Endothelial cell (in vitro differentiated cells): ENCODE results near the gene ACOXL. TPM values are rescaled to one million over a fixed set of nuclear protein-coding genes. Genes with fewer than 3 reads are reported as not detected.

ENCODE experiments used
- DNase-seq: peaks from one replicate; pipeline ENCODE4 v3.0.0; 2021; ENCODE audit warnings: low spot score
- H3K27ac Mint-ChIP-seq: one replicate; pipeline ENCODE4 v1.8.0; 2021; ENCODE audit warnings: mixed read lengths, inconsistent platforms; ENCODE audit not compliant: unreplicated experiment
- H3K27me3 Mint-ChIP-seq: one replicate; pipeline ENCODE4 v1.8.0; 2021; ENCODE audit warnings: mild to moderate bottlenecking, moderate library complexity, mixed read lengths, inconsistent platforms; ENCODE audit not compliant: unreplicated experiment
- H3K36me3 Mint-ChIP-seq: one replicate; pipeline ENCODE4 v1.8.0; 2021; ENCODE audit warnings: mild to moderate bottlenecking, low read depth, mixed read lengths, inconsistent platforms; ENCODE audit not compliant: unreplicated experiment
- H3K4me1 Mint-ChIP-seq: one replicate; pipeline ENCODE4 v1.8.0; 2021; ENCODE audit warnings: mild to moderate bottlenecking, mixed read lengths, inconsistent platforms; ENCODE audit not compliant: unreplicated experiment
- H3K4me3 Mint-ChIP-seq: one replicate; pipeline ENCODE4 v1.8.0; 2021; ENCODE audit warnings: mild to moderate bottlenecking, mixed read lengths, inconsistent platforms; ENCODE audit not compliant: unreplicated experiment
- H3K9me3 Mint-ChIP-seq: one replicate; pipeline ENCODE4 v1.8.0; 2021; ENCODE audit warnings: mixed read lengths, inconsistent platforms; ENCODE audit not compliant: unreplicated experiment
- total RNA-seq: library from RNA; stranded (reverse); fragmentation: NEBNext Ultra II Directional; extraction: Animal tissue kit (Norgen Biotek cat#: 25700); gene quantifications from one replicate; pipeline ENCODE4 v1.2.1, GENCODE V29; 2021; ENCODE audit not compliant: unreplicated experiment
- TF ChIP-seq, protein P1 (sequence below): fragments of 200-600 bp; sonication (generic); IDR thresholded peaks from one replicate; pipeline ENCODE4 v1.5.0; 2021; ENCODE audit warnings: antibody characterized with exemption; ENCODE audit not compliant: unreplicated experiment

ACOXL gene
- total RNA-seq, 1 donor from 2014 or later = 0.44 TPM

- TF ChIP-seq, protein P1, sequence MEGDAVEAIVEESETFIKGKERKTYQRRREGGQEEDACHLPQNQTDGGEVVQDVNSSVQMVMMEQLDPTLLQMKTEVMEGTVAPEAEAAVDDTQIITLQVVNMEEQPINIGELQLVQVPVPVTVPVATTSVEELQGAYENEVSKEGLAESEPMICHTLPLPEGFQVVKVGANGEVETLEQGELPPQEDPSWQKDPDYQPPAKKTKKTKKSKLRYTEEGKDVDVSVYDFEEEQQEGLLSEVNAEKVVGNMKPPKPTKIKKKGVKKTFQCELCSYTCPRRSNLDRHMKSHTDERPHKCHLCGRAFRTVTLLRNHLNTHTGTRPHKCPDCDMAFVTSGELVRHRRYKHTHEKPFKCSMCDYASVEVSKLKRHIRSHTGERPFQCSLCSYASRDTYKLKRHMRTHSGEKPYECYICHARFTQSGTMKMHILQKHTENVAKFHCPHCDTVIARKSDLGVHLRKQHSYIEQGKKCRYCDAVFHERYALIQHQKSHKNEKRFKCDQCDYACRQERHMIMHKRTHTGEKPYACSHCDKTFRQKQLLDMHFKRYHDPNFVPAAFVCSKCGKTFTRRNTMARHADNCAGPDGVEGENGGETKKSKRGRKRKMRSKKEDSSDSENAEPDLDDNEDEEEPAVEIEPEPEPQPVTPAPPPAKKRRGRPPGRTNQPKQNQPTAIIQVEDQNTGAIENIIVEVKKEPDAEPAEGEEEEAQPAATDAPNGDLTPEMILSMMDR = no peak
- H3K36me3 Mint-ChIP-seq = peaks cover 4% of the 10 kb centered on the region
- H3K4me3 Mint-ChIP-seq = no peak overlapping the region
- no peak overlapping the region for H3K27ac Mint-ChIP-seq
- peaks cover 6% of the 10 kb centered on the region for H3K4me1 Mint-ChIP-seq
- peaks cover 5% of the 10 kb centered on the region for H3K27me3 Mint-ChIP-seq
- H3K9me3 Mint-ChIP-seq = no peaks in the 10 kb centered on the region
- no peak for DNase-seq
Measured at GRCh38 chr2:110864176-110864575, 131.8 kb downstream of the ACOXL start.

DNA sequence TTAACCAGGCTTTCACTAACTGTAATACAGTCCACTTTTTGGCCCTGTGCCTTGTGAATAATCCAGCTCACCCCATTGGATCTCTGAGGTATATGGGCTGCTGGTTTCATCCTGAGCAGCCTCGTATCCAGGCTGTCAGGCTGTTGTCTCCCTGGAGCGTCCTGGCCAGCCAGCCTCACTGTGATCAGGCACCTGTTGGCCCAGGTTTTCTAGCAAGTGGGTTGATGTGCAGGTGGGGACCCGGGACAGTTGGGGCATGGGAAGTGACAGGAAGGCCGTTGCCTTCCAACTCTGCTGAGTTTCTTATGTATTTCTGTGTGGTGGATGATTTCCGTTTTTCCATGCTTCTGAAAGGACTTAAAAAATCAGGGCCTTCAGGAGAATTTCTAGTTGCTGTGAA lies 132.4 kb downstream of the ACOXL start:
- Mint-ChIP-seq H3K4me3 (no peak overlapping the region), H3K4me1 (peaks cover 3% of the 10 kb centered on the region), H3K27ac (no peak overlapping the region), H3K9me3 (no peaks in the 10 kb centered on the region), H3K36me3 (peaks cover 4% of the 10 kb centered on the region), H3K27me3 (peaks cover 5% of the 10 kb centered on the region)
- DNase-seq = no peak
- TF ChIP-seq, protein P1 = no peak

- Mint-ChIP-seq H3K4me1 (peaks cover 3% of the 10 kb centered on the region), H3K9me3 (no peaks in the 10 kb centered on the region), H3K4me3 (no peak overlapping the region), H3K27ac (no peak overlapping the region), H3K27me3 (peaks cover 2% of the 10 kb centered on the region), H3K36me3 (peaks cover 4% of the 10 kb centered on the region)
- no peak for DNase-seq
- TF ChIP-seq, protein P1 = no peak
Measured at GRCh38 chr2:110865188-110865587, 132.8 kb downstream of the ACOXL start.

- Mint-ChIP-seq H3K36me3 (peaks cover 4% of the 10 kb centered on the region), H3K9me3 (no peaks in the 10 kb centered on the region), H3K27me3 (peaks cover 2% of the 10 kb centered on the region), H3K4me3 (no peak overlapping the region), H3K27ac (no peak overlapping the region), H3K4me1 (peaks cover 3% of the 10 kb centered on the region)
- TF ChIP-seq, protein P1 = no peak
- no peak for DNase-seq
Measured at GRCh38 chr2:110866045-110866444, 133.7 kb downstream of the ACOXL start.

GRCh38 chr2:110866466-110866865 lies 134.1 kb downstream of the ACOXL start:
- TF ChIP-seq, protein P1 = no peak
- Mint-ChIP-seq H3K27me3 (peaks cover 2% of the 10 kb centered on the region), H3K9me3 (no peaks in the 10 kb centered on the region), H3K27ac (no peak overlapping the region), H3K4me3 (no peak overlapping the region), H3K36me3 (peaks cover 4% of the 10 kb centered on the region), H3K4me1 (peaks cover 3% of the 10 kb centered on the region)
- DNase-seq = no peak
